Natural killer cell (primary cell): ENCODE results near the gene TLE6. TPM values are rescaled to one million over a fixed set of nuclear protein-coding genes. Genes with fewer than 3 reads are reported as not detected.

Experiments
- ATAC-seq, 3 donors: fragments of 150-1000 bp in 2 of 3; fragments of 200-7000 bp in 1 of 3; cut with Tn5 transposase; 1 replicate in 1 of 3; 2 replicates in 2 of 3; pipeline ENCODE4 v1.10.0; 2021; ENCODE audit warnings: mild to moderate bottlenecking in 2 of 3, moderate library complexity in 2 of 3
- DNase-seq, 2 donors: peaks; one replicate each; pipeline versions ENCODE4 v3.0.0 to v3.0.0-alpha.2; 2013 to 2021; ENCODE audit warnings: mixed read lengths in 1 of 2
- H3K27ac ChIP-seq: one replicate; pipeline ENCODE4 v1.5.1; 2013; ENCODE audit warnings: mild to moderate bottlenecking, low read length
- H3K27me3 ChIP-seq: one replicate; pipeline ENCODE4 v1.6.1; 2013; ENCODE audit warnings: low read length; ENCODE audit not compliant: control insufficient read depth, insufficient read depth
- H3K36me3 ChIP-seq: one replicate; pipeline ENCODE4 v1.6.1; 2013; ENCODE audit warnings: low read length; ENCODE audit not compliant: control insufficient read depth, insufficient read depth
- H3K4me1 ChIP-seq: one replicate; pipeline ENCODE4 v1.6.1; 2013; ENCODE audit warnings: low read length; ENCODE audit not compliant: control insufficient read depth, insufficient read depth
- H3K4me3 ChIP-seq: one replicate; pipeline ENCODE4 v1.5.1; 2013; ENCODE audit warnings: low read length
- H3K9me3 ChIP-seq: one replicate; pipeline ENCODE4 v1.6.1; 2013; ENCODE audit warnings: low read length; ENCODE audit not compliant: control insufficient read depth, insufficient read depth
- H3K27ac Mint-ChIP-seq, 2 donors: one replicate each; pipeline ENCODE4 v1.8.0; 2022; ENCODE audit warnings: mild to moderate bottlenecking in 2 of 2, mixed read lengths in 2 of 2, moderate library complexity in 1 of 2
- H3K27me3 Mint-ChIP-seq, 2 donors: one replicate each; pipeline ENCODE4 v1.8.0; 2022; ENCODE audit warnings: low read depth in 2 of 2, mixed read lengths in 2 of 2
- H3K36me3 Mint-ChIP-seq: one replicate; pipeline ENCODE4 v1.8.0; 2022; ENCODE audit warnings: mixed read lengths
- H3K4me1 Mint-ChIP-seq, 2 donors: one replicate each; pipeline ENCODE4 v1.8.0; 2022; ENCODE audit warnings: mixed read lengths in 2 of 2
- H3K4me3 Mint-ChIP-seq: one replicate; pipeline ENCODE4 v1.8.0; 2022; ENCODE audit warnings: mild to moderate bottlenecking, moderate library complexity, mixed read lengths
- H3K9me3 Mint-ChIP-seq, 2 donors: one replicate each; pipeline ENCODE4 v1.8.0; 2022; ENCODE audit warnings: mixed read lengths in 2 of 2
- CTCF ChIP-seq: fragments of 200-600 bp; IDR thresholded peaks from one replicate; pipeline ENCODE4 v1.8.0; 2022; ENCODE audit warnings: antibody characterized with exemption
- WGBS: methylation state at CpG from one replicate; pipeline ENCODE4 v1.1.7; 2013; ENCODE audit warnings: missing lambda C conversion rate; ENCODE audit not compliant: insufficient coverage; 5-methylcytosine and 5-hydroxymethylcytosine counted together
- intact Hi-C: fragments of 100-400 bp; cut with micrococcal nuclease; formaldehyde crosslinking; loops from one replicate; pipeline ENCODE4 v1.14.2; 2022
- total RNA-seq, 4 donors: library from RNA; stranded (reverse); fragments of 120-200 nt in 1 of 4; gene quantifications; one replicate each; pipeline versions ENCODE4 v1.2.3 to v1.2.4, GENCODE V29; 2013 to 2022

The TLE6 gene
- total RNA-seq, 3 donors from 2014 or later (not counting 1 experiment from before 2014, with no cell fraction given), result 0.49 to 2.2 TPM; not detected in 1

- no peak for ATAC-seq
- Mint-ChIP-seq H3K4me3 (no peak overlapping the region), H3K36me3 (no peaks in the 10 kb centered on the region), H3K27ac (no peak overlapping the region), H3K4me1 (peaks cover 18 to 31% of the 10 kb centered on the region in 2 donors), H3K27me3 (peaks cover 0 to 12% of the 10 kb centered on the region in 2 donors), H3K9me3 (no peaks in the 10 kb centered on the region)
- DNase-seq, result no peak
- no peaks in the 10 kb centered on the region for H3K27me3 ChIP-seq
- no peak overlapping the region for H3K4me3 ChIP-seq
- intact Hi-C loops, result loop anchor here (10.0 kb wide), 1 partner anchor 64 kb away; the partner anchor contains the start of gene TLE6
- WGBS, result 83% methylated on average over 5 of the region's 5 CpGs
- TF ChIP-seq CTCF, result no peak
- no peak overlapping the region for H3K27ac ChIP-seq
- peaks cover 22% of the 10 kb centered on the region for H3K4me1 ChIP-seq
- H3K36me3 ChIP-seq, result no peaks in the 10 kb centered on the region
- no peaks in the 10 kb centered on the region for H3K9me3 ChIP-seq
Measured at GRCh38 chr19:3039125-3039524, 61.8 kb downstream of the TLE6 start.

DNA sequence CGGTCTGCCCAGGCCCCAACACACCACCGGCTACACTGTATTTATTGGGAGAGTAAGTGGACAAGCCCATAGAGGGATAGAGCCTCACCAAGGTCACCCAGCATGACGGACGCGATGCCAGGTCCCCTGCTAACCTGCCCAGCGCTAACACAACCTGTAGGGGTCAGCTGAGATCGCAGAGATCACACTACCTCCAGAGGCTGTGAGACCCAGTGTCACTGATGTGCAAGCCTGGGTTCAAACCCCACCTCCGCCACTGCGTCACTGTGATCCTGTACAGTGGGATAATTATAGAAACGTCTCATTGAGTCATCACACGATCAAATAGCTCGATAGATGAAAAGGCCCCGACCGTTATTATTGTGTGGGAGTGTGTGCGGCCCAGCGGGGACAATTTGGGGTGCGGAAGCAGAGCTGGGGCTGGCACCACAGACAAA lies 62.3 kb downstream of the TLE6 start:
- DNase-seq, result peak in 1 of 2 donors; percentile 26
- WGBS, result 81% methylated on average over 17 of the region's 17 CpGs
- H3K9me3 Mint-ChIP-seq, result no peaks in the 10 kb centered on the region
- Histone ChIP-seq H3K9me3 (no peaks in the 10 kb centered on the region), H3K4me3 (no peak overlapping the region), H3K4me1 (peaks cover 17% of the 10 kb centered on the region), H3K27me3 (no peaks in the 10 kb centered on the region), H3K36me3 (no peaks in the 10 kb centered on the region), H3K27ac (no peak overlapping the region)
- no peaks in the 10 kb centered on the region for H3K36me3 Mint-ChIP-seq
- H3K4me1 Mint-ChIP-seq, result peaks cover 13 to 25% of the 10 kb centered on the region in 2 donors
- no peak overlapping the region for H3K27ac Mint-ChIP-seq
- no peak for ATAC-seq
- H3K4me3 Mint-ChIP-seq, result no peak overlapping the region
- H3K27me3 Mint-ChIP-seq, result peaks cover 0 to 7% of the 10 kb centered on the region in 2 donors
- intact Hi-C loops, result loop anchor here (10.0 kb wide), 1 partner anchor 65 kb away; the partner anchor contains the start of gene TLE6
- TF ChIP-seq CTCF, result no peak

DNA sequence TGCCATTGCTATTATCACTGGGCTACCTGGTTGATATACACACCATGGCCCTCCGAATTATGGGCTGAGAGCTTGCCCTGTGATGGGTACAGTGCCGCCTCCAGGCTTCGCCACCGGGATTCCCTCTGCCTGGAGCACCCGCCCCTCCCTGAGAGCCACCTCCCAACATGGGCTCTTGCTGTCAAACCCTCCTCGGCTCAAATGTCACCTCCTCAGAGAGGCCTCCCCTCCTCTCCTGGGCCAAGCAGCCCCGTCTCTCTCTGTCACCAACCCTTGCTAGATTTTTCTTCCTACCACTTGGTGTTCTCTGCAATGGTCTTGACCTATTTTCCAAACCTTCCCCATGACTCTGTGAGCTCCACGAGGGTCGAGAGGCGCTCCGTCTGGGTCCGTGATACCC lies 64.0 kb downstream of the TLE6 start:
- ATAC-seq, result no peak
- no peak for TF ChIP-seq CTCF
- Histone ChIP-seq H3K36me3 (no peaks in the 10 kb centered on the region), H3K9me3 (no peaks in the 10 kb centered on the region), H3K27me3 (no peaks in the 10 kb centered on the region), H3K4me1 (peaks cover 5% of the 10 kb centered on the region), H3K27ac (no peak overlapping the region), H3K4me3 (no peak overlapping the region)
- no peak overlapping the region for H3K27ac Mint-ChIP-seq
- WGBS, result 86% methylated on average over 12 of the region's 12 CpGs
- peaks cover 0 to 5% of the 10 kb centered on the region in 2 donors for H3K27me3 Mint-ChIP-seq
- intact Hi-C loops, result no loop called here
- no peak for DNase-seq
- no peak overlapping the region for H3K4me3 Mint-ChIP-seq
- no peaks in the 10 kb centered on the region for H3K36me3 Mint-ChIP-seq
- H3K4me1 Mint-ChIP-seq, result peaks cover 0 to 11% of the 10 kb centered on the region in 2 donors
- H3K9me3 Mint-ChIP-seq, result no peaks in the 10 kb centered on the region
